ENCODE measurements around the gene CDH2.

CDH2 gene

GRCh38 chr18:28079883-28080282, 97.0 kb downstream of the CDH2 start:
- DNase-seq: no peak

GRCh38 chr18:28078849-28079248, 98.1 kb downstream of the CDH2 start:
- no peak for DNase-seq

GRCh38 chr18:28078298-28078697, 98.6 kb downstream of the CDH2 start:
- no peak for DNase-seq

DNA sequence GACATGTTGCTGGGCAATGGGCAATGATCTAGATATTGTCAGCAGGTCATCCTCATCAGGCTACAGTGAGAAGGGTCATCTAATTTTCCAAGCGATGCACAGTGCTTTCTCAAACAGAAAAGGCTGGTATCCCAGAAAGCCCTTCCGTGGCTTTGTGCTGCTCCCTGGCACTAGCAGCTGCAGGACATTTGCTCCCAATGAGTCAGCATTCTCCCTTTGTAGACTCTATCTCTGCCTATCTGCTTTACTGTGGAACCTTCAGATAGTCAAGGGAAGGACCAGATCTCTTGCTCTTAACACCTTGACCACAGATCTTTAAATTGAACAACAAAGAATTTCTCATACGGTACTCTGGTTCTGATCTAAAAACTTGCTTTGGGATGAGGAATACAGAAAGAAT, 101.4 kb downstream of the CDH2 start:
- no peak for DNase-seq

DNA sequence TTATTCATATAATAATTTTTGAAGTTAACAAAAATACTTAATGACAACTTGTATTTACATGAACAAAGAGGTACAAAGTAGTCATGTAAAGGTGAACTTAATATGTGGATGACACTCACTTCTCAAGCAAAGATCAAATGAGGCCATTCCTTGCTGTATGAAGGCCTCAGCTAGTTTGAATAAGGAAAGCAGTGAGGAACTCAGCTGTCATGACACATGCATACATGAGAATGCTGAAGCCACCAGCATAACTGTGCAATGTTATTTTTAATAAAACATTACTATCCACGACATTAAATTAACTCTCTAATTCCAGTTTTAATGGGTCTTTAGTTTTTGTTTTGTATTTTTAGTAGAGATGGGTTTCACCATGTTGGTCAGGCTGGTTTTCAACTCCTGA, 102.9 kb downstream of the CDH2 start:
- no peak for DNase-seq

- no peak for DNase-seq
These were observed 103.3 kb downstream of the CDH2 start for GRCh38 chr18:28073658-28074057.

GRCh38 chr18:28071199-28071598, 105.7 kb downstream of the CDH2 start:
- no peak for DNase-seq

DNA sequence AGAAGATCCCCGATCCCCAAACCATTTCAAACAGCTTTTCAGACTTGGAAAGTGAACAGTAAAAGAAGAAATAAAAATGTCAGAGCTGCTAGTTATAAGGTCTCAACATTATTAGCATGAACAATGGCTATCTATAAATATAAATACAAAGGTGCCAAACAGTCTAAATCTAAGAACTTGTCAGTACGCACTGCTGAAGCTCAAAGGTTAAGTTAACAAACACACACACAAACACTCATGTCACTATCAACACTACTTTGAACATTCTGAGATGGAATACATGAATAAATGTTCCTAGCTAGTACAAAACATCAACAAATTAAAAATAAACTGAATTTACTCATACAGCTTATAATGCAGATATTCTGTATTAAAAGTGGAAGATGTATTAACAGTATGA, 108.7 kb downstream of the CDH2 start:
- DNase-seq: no peak

- no peak for DNase-seq
These were observed 109.6 kb downstream of the CDH2 start for GRCh38 chr18:28067346-28067745.

DNA sequence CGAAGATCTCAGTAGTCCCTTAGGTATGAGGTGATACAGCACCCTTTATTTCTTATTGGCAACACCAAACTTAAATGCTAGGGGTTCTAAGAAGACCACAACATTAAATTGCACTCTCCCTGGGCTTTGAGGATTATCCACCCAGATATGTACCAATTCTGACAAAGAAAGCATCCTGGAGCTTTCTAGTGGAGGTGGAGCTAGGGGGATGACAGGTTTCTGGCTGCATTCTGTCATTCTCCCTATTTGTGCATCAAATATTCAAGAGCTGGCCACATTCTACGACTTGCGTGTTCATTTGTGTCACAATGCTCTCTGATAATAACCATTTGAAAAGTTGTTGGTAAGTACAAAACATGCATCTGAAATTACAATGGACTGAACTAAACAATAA, 111.1 kb downstream of the CDH2 start:
- no peak for DNase-seq

- DNase-seq: no peak
These were observed 111.7 kb downstream of the CDH2 start for GRCh38 chr18:28065031-28065792.

DNA sequence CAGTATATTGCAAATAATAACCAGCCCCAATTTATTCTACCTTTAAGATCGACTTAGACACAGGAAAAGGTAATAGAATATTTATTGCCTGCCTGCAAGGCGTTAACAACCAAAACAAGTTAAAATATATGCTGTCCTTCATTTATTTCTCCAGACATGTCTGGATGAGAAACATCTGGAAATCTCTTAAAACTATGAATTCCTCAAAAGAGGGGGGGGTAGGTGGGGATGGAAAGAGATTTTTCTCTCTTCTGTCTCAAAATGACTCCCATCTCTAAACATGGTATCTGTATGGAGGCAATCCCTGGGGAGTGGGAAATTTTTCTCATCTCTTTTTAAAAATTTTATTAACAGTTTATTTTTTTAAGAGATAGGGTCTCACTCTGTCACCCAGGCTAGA, 113.0 kb downstream of the CDH2 start:
- DNase-seq: no peak

DNA sequence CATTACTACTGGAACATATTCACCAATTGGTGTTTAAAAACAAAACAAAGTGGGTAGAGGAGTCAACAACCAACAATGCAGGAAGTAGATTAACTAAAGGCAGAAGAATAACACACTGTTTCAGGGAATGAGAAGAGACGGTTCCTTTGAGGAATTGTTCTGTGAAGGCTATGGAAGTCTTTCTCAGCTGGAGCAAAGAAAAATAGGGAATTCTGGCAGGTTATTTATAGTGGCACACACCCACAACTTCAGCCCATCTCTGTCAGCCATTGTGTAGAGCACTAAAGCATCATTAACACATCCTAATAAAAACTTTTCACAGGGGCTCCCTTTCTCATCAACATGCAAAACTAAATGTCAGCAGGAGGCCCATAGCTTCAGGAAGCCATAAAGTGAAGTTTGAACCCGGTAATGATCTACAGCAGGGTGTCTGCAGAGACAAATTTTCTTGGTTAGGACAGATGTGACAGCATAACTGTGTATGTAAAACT, 113.6 kb downstream of the CDH2 start:
- no peak for DNase-seq

DNA sequence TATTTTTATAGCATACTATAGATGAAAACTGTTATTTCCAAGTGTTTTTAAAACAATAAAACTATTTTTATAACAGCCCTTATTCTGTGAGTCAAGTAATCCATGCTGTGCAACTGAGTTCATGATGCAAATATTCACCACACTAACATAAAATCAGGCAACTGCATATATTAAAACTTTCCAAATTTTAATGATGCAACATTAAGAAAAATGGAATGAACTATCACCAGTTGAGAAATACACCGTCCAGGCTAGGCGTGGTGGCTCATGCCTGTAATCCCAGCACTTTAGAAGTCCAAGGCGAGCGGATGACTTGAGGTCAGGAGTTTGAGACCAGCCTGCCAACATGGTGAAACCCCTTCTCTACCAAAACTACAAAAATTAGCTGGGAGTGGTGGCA, 114.5 kb downstream of the CDH2 start:
- DNase-seq: no peak

GRCh38 chr18:28059861-28060260, 117.1 kb downstream of the CDH2 start:
- no peak for DNase-seq

- no peak for DNase-seq
These were observed 126.4 kb downstream of the CDH2 start for GRCh38 chr18:28050545-28050944.

GRCh38 chr18:28048612-28049011, 128.3 kb downstream of the CDH2 start:
- no peak for DNase-seq

GRCh38 chr18:28045880-28046279, 131.1 kb downstream of the CDH2 start:
- no peak for DNase-seq

GRCh38 chr18:28045176-28045810, 131.6 kb downstream of the CDH2 start:
- no peak for DNase-seq

GRCh38 chr18:28044036-28044435, 132.9 kb downstream of the CDH2 start:
- DNase-seq: no peak

GRCh38 chr18:28043631-28044030, 133.3 kb downstream of the CDH2 start:
- no peak for DNase-seq

- no peak for DNase-seq
These were observed 135.6 kb downstream of the CDH2 start for GRCh38 chr18:28041366-28041765.

- DNase-seq: no peak
These were observed 136.2 kb downstream of the CDH2 start for GRCh38 chr18:28040716-28041115.

GRCh38 chr18:28040211-28040610, 136.7 kb downstream of the CDH2 start:
- no peak for DNase-seq

DNA sequence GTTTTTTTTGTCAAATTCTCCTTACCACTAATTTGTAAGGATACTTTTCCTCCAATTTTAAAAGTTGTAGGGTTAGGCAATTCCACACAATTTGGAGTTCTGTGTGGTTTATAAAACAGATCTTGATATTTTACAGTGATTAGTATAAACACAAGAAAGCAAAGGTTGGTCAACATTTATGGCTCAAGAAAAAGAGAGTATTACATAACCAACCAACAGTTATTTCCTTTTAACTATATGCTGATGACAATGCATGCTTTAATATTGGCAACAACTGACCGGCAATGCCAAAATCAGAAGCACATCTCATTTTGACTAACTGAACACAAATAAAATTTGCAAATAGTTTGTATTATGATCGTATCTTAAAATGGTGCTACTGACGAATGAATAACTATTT, 137.2 kb downstream of the CDH2 start:
- no peak for DNase-seq
